Measurements from ENCODE around the gene BICRAL.

- no peak for TF ChIP-seq EP300 (IDR thresholded peaks at IDR 0.05; ENCODE audit: borderline replicate concordance)
- TF ChIP-seq, protein P1, sequence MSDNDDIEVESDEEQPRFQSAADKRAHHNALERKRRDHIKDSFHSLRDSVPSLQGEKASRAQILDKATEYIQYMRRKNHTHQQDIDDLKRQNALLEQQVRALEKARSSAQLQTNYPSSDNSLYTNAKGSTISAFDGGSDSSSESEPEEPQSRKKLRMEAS (IDR thresholded peaks at IDR 0.05), result no peak
- no peak for TF ChIP-seq FOXM1 (IDR thresholded peaks at IDR 0.05; ENCODE audit: borderline replicate concordance, low read depth)
Measured at GRCh38 chr6:42871711-42872110, 89.9 kb downstream of the BICRAL start.
